Pericardium fibroblast (primary cell): ENCODE data around the gene DDX31. TPM values are rescaled to one million over a fixed set of nuclear protein-coding genes. Genes with fewer than 3 reads are reported as not detected.

Source experiments
- total RNA-seq: library from RNA; depleted of rRNA; stranded (reverse); fragments of >200 nt; gene quantifications from 2 replicates; pipeline ENCODE4 v1.2.3, GENCODE V29; 2015

Gene DDX31
- 9.3 and 11.6 TPM in 2 replicates for total RNA-seq

GRCh38 chr9:132669698-132670456 is at the start of gene DDX31:
Gene DDX31, minus strand, starts transcription at chr9:132669983. Its CDS starts 49 bp downstream, at chr9:132669934.

DNA sequence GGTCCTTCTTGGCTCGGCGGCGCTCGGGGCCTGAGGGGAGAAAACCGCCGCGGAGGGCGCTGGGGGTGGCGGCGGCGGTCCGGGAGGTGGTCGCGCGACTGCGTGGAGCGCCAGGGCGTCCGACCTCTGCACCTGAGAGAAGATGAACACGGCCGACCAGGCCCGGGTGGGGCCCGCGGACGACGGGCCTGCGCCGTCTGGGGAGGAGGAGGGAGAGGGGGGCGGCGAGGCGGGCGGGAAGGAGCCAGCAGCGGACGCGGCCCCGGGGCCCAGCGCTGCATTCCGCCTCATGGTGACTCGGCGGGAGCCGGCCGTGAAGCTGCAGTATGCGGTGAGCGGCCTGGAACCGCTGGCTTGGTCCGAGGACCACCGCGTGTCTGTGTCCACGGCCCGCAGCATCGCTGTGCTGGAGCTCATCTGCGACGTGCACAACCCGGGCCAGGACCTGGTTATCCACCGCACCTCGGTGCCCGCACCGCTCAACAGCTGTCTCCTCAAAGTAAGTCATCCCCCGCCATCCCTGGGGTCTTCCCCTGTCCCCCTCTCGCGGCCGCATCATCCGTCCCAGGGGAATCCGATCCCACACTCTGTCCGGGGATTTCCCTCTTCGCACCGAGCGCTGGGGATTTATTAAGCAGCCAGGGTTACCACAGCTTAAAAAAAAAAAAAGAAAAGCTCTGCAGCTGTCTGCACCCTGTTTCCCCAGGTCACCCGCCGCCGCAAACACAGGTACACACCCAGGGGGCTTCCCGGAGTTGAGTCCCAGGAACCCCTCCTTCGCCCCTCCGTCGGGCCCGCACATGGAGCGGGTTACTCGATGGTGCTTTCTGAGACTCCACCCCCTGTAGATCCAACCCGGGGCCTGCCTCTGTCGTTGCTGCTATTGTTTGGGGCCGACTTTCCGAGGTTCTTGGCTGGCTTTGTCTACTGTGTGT is 941 bp upstream of the DDX31 start, which contains the start of gene GTF3C4:
GTF3C4 (plus strand) TSS at position 8 of the 935 bp plus-strand sequence; CDS start at position 143, 135 bp downstream.

GRCh38 chr9:132582276-132582785 is 87.5 kb downstream of the DDX31 start, which contains the start of gene BARHL1:
Gene BARHL1, plus strand, starts transcription at chr9:132582606. Its CDS starts 192 bp downstream, at chr9:132582798.

Other genes starting within 250 kb of the DDX31 start
- gene BARHL1, start 87.4 kb downstream of the DDX31 start, total RNA-seq: not detected in 2 replicates
- 9.5 and 13.4 TPM in 2 replicates for gene GTF3C4, start 481 bp upstream of the DDX31 start, total RNA-seq
- gene AK8, start 208.3 kb upstream of the DDX31 start, total RNA-seq: 0.82 and 5.4 TPM in 2 replicates
- 2.0 and 7.3 TPM in 2 replicates for gene SPACA9, start 208.9 kb upstream of the DDX31 start, total RNA-seq